ENCODE results near the gene SEC24C. TPM values are rescaled to one million over a fixed set of nuclear protein-coding genes. Genes with fewer than 3 reads are reported as not detected.
"Not testable (repeated sequence)": the region's sequence is repeated elsewhere in the genome, so short reads cannot be mapped to it uniquely, and the experiment has no call there.

Gene SEC24C
- total RNA-seq, 1 donor from 2014 or later = 48.4 TPM

DNA sequence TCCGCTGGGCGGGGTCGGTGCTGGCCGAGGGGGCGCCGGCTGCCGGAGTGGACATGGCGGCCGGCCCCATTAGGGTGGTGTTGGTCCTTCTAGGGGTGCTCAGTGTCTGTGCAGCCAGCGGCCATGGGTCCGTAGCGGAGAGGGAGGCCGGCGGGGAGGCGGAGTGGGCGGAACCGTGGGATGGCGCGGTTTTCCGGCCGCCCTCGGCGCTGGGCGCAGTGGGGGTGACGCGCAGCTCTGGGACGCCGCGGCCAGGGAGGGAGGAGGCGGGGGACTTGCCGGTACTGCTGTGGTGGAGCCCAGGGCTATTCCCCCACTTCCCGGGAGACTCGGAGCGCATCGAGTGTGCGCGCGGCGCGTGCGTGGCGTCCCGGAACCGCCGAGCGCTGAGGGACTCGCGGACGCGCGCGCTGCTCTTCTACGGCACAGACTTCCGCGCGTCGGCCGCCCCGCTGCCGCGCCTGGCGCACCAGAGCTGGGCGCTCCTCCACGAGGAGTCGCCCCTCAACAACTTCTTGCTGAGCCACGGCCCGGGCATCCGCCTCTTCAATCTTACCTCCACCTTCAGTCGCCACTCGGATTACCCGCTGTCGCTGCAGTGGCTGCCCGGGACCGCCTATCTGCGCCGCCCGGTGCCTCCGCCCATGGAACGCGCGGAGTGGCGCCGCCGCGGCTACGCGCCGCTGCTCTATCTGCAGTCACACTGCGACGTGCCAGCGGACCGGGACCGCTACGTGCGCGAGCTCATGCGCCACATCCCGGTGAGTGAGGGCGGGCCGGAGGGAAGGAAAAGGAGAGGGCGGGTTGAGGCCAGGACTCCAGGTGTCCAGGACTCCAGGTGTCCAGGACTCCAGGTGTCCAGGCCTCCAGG lies 28.3 kb downstream of the SEC24C start:
- DNase-seq (ENCODE audit: low read depth in 2 of 2) = peak; percentile 47 to 79

DNA sequence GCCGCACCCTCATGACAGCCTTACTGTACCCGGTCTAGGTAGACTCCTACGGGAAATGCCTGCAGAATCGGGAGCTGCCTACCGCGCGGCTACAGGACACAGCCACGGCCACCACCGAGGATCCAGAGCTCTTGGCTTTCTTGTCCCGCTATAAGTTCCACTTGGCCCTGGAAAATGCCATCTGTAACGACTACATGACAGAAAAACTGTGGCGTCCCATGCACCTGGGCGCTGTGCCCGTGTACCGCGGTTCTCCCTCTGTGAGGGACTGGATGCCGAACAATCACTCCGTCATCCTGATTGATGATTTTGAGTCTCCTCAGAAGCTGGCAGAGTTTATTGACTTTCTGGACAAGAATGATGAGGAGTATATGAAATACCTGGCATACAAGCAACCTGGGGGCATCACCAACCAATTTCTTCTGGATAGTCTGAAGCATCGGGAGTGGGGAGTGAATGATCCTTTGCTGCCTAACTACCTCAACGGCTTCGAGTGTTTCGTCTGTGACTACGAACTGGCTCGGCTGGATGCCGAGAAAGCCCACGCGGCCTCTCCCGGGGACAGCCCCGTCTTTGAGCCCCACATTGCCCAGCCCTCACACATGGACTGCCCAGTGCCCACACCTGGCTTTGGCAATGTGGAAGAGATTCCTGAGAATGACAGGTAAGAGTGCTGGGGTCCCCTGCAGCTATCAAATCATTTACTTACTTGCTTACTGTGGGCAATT lies 29.1 kb downstream of the SEC24C start:
- DNase-seq (ENCODE audit: low read depth in 2 of 2) = no peak

DNA sequence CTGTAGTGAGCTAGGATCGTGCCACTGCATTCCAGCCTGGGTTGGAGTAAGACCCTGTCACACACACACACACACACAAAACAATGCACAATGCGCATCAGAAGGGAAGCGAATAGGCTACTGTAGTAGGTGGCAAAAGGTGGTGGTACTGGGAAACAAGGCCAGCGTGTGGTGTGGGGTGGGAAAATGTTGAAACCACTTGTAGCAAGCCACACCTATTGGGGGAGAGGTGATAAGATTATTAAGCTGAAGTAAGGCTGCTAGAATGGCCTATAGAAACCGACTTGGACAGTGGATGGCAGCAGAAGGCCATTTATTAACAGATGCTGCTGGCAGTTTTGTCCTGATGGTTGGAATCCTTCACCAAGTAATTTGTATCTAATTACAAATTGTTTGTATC lies 30.5 kb downstream of the SEC24C start:
- peak in 1 of 2 donors; percentile 51 for DNase-seq (ENCODE audit: low read depth in 2 of 2)

GRCh38 chr10:73779018-73779417 lies 34.8 kb downstream of the SEC24C start:
- no peak for DNase-seq (ENCODE audit: low read depth in 2 of 2)

- DNase-seq (ENCODE audit: low read depth in 2 of 2) = no peak
These were observed 35.5 kb downstream of the SEC24C start for GRCh38 chr10:73779539-73780197.

GRCh38 chr10:73780301-73780700 lies 36.1 kb downstream of the SEC24C start:
- no peak for DNase-seq (ENCODE audit: low read depth in 2 of 2)

GRCh38 chr10:73780966-73781365 lies 36.8 kb downstream of the SEC24C start:
- no peak for DNase-seq (ENCODE audit: low read depth in 2 of 2)

DNA sequence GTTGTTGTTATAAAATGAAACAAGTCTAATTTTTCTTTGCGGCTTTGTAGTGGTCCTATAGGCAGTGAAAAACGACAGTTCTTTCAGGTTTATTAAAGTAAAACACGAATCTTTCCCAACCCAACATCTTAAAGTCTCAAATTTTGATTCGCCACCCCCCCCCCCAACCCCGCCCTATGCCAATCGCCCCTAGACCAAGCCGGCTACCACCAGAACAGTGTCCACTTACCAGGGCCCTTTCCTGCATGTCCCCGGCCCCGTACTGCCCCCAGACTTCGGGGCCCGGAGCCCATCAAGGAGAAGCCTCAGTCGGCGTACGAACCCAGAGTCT lies 37.3 kb downstream of the SEC24C start:
- no peak for DNase-seq (ENCODE audit: low read depth in 2 of 2)

DNA sequence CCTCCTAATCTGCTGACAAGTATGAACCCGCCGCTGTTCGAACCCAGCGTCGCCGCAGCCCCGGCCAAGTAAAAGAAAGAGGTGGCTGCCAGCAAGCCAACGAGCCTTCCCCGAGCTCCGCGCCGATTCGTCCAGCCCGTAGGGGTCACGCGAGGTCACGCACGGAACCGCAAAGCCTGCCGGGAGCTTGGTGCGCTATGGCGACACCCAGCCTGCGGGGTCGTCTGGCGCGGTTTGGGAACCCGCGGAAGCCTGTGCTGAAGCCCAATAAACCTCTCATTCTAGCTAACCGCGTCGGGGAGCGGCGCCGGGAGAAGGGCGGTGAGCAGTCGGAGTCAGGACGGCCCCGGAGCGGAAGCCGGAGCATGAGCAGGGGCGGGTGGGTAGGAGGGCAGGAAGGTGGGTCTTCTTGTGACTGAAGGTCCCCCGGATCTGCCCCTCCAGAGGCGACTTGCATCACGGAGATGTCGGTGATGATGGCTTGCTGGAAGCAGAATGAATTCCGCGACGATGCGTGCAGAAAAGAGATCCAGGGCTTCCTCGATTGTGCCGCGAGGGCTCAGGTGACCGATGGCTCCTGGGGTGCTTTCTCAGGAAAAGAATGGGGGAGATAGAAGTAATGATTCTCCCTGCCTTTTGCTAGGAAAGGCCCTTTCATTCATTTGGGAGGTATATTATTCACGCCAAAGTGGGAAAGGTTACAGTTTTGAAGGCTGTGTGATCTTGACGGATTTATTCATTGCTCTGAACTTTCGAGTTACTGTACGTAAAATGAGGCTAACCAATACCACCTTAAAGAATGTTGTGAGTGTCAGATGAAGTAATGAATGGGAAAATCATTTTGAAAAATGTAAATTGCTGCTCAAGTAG lies 37.9 kb downstream of the SEC24C start, which contains the start of gene CHCHD1:
TSS of gene CHCHD1 (plus strand) at position 170 of the 870 bp plus-strand sequence. CDS start at position 198, 28 bp downstream.
- DNase-seq (ENCODE audit: low read depth in 2 of 2) = peak; percentile 75 to 89

GRCh38 chr10:73782749-73783085 lies 38.5 kb downstream of the SEC24C start:
- DNase-seq (ENCODE audit: low read depth in 2 of 2) = no peak

DNA sequence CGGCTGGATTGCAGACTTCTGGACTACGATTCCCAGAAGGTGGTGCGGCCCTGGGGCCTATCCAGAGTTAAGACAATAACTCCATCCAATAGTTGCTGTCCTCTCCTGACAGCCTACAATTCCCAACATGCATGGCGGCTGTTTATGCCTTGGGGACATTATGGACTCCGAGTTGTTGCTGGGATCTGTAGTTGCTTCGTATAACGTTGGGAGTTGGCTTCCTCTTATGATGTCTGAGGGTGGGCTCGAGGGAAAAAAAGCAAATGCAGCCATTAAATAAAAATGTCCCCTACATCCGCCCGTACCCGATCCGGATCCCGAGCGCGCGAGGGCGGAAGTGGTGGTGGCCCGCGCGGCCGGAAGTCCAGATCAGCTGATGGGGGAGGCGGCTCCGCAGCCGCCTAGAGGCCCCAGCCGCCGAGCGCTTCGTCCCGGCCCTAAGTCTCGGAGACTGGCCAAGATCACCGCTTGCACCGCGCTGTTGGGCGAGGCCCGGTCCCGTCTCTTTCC lies 41.1 kb downstream of the SEC24C start, which contains the start of gene ZSWIM8:
TSS of gene ZSWIM8 (plus strand) at position 396 of the 510 bp plus-strand sequence. CDS start 273 bp downstream, outside the sequence.
- DNase-seq (ENCODE audit: low read depth in 2 of 2) = peak; percentile 97

- DNase-seq (ENCODE audit: low read depth in 2 of 2) = peak; percentile 45 to 78
These were observed 41.7 kb downstream of the SEC24C start for GRCh38 chr10:73785721-73786511.

DNA sequence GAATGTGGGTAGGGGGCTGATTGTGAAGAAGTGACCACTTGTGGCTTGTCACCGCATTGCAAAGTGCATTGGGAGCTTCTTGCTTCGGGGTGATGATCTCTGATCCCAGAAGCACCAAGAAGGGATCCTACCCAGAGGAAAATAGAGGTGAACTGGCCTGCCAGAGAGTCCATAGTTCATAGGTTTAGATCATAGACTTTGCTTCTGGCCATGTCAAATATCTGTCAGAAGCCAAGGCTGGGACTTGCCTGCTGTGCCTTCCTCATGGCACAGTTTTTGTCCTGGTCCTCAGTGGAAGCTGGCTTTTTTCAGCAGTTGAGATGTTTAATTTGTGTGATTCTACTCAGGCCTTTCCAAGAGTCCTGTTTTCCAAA lies 42.3 kb downstream of the SEC24C start:
- no peak for DNase-seq (ENCODE audit: low read depth in 2 of 2)

GRCh38 chr10:73787031-73787800 lies 43.0 kb downstream of the SEC24C start:
- DNase-seq (ENCODE audit: low read depth in 2 of 2) = not testable (repeated sequence)

DNA sequence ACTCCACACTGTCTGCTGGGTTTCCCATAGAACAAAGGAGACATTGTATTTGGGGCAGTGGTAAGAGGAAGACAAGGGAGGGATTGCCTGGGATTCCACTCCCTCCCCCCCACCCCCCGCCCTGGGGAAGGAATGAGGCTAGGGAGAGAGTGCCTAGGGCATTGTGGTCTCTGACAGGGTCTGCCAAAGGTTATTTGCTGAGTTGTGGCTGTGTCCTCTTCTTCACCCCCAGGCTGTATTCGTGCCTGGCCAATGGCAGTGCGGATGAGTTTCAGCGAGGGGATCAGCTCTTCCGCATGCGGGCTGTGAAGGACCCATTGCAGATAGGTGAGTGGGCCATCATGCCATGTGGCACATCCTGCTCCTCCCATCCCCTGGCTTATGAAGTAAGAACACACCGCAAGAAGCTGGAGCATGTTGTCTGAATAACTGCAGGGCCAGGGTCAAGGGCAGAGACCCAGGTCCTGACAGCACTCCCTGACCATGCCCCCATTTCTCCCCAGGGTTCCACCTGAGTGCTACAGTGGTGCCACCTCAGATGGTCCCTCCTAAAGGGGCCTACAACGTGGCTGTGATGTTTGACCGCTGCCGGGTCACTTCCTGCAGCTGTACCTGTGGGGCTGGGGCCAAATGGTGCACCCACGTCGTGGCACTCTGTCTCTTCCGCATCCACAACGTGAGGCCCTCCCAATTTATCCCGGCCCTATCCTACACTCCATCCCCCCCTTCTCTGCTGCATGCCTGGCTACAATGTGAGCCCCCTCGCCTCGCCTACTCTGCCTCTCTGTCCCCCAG lies 44.9 kb downstream of the SEC24C start:
- DNase-seq (ENCODE audit: low read depth in 2 of 2) = no peak

GRCh38 chr10:73789659-73790055 lies 45.5 kb downstream of the SEC24C start:
- no peak for DNase-seq (ENCODE audit: low read depth in 2 of 2)

- DNase-seq (ENCODE audit: low read depth in 2 of 2) = no peak
These were observed 46.9 kb downstream of the SEC24C start for GRCh38 chr10:73790886-73791625.

DNA sequence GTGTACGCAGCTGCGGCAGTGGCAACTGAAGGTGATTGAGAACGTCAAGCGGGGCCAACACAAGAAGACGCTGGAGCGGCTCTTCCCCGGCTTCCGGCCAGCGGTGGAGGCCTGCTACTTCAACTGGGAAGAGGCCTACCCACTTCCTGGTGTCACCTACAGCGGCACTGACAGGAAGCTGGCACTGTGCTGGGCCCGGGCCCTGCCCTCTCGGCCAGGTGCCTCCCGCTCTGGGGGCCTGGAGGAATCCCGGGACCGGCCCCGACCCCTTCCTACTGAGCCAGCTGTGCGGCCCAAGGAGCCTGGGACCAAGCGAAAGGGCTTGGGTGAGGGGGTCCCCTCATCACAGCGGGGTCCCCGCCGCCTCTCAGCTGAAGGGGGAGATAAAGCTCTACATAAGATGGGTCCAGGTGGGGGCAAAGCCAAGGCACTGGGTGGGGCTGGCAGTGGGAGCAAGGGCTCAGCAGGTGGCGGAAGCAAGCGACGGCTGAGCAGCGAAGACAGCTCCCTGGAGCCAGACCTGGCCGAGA lies 47.8 kb downstream of the SEC24C start:
- no peak for DNase-seq (ENCODE audit: low read depth in 2 of 2)
